IPS-NIHi11 (cell line): ENCODE data around the gene ZBTB34.

ENCODE experiments used
- DNase-seq: peaks from one replicate; pipeline ENCODE4 v3.0.0; 2012; ENCODE audit warnings: mixed read lengths, low spot score

ZBTB34 gene

GRCh38 chr9:126879288-126879687, 18.8 kb downstream of the ZBTB34 start:
- no peak for DNase-seq

- no peak for DNase-seq
These were observed 19.9 kb downstream of the ZBTB34 start for GRCh38 chr9:126880226-126880946.

- DNase-seq = no peak
These were observed 20.5 kb downstream of the ZBTB34 start for GRCh38 chr9:126880947-126881332.

- DNase-seq = no peak
These were observed 22.3 kb downstream of the ZBTB34 start for GRCh38 chr9:126882746-126883145.

GRCh38 chr9:126883636-126884035, 23.2 kb downstream of the ZBTB34 start:
- no peak for DNase-seq

- no peak for DNase-seq
These were observed 24.7 kb downstream of the ZBTB34 start for GRCh38 chr9:126885131-126885641.

- peak; percentile 28 for DNase-seq
These were observed 25.8 kb downstream of the ZBTB34 start for GRCh38 chr9:126886034-126886822.

- DNase-seq = no peak
These were observed 26.5 kb downstream of the ZBTB34 start for GRCh38 chr9:126886897-126887296.

- no peak for DNase-seq
These were observed 31.2 kb downstream of the ZBTB34 start for GRCh38 chr9:126891676-126892075.

- DNase-seq = peak; percentile 37
These were observed 32.6 kb downstream of the ZBTB34 start for GRCh38 chr9:126893079-126893478.

- DNase-seq = no peak
These were observed 33.7 kb downstream of the ZBTB34 start for GRCh38 chr9:126894052-126894603.

- DNase-seq = no peak
These were observed 41.8 kb downstream of the ZBTB34 start for GRCh38 chr9:126902210-126902609.

GRCh38 chr9:126904586-126904985, 44.1 kb downstream of the ZBTB34 start:
- no peak for DNase-seq

GRCh38 chr9:126906091-126906490, 45.7 kb downstream of the ZBTB34 start:
- DNase-seq = no peak

- DNase-seq = no peak
These were observed 46.6 kb downstream of the ZBTB34 start for GRCh38 chr9:126907058-126907457.

- peak; percentile 97 for DNase-seq
These were observed 54.2 kb downstream of the ZBTB34 start, which contains the start of gene RALGPS1 for GRCh38 chr9:126914458-126915280. RALGPS1 (plus strand) TSS chr9:126914782; CDS start chr9:126962290, 47,508 bp downstream.

- DNase-seq = peak; percentile 92
These were observed 54.9 kb downstream of the ZBTB34 start for GRCh38 chr9:126915281-126915816.

- DNase-seq = no peak
These were observed 55.6 kb downstream of the ZBTB34 start for GRCh38 chr9:126915846-126916543.

GRCh38 chr9:126916909-126917308, 56.5 kb downstream of the ZBTB34 start:
- DNase-seq = peak; percentile 43

- no peak for DNase-seq
These were observed 58.8 kb downstream of the ZBTB34 start for GRCh38 chr9:126919193-126919592.

GRCh38 chr9:126925876-126926275, 65.4 kb downstream of the ZBTB34 start:
- no peak for DNase-seq
